Sigmoid colon (tissue), 7 donors: ENCODE measurements around the gene USB1. TPM values are rescaled to one million over a fixed set of nuclear protein-coding genes. Genes with fewer than 3 reads are reported as not detected.

Source experiments
- DNase-seq: peaks from one replicate; pipeline ENCODE4 v3.0.0-alpha.2; 2019
- H3K27ac ChIP-seq, 4 donors: fragments of 200-600 bp; sonication (generic); one replicate each; pipeline ENCODE4 v1.5.1; 2016 to 2019; ENCODE audit warnings: mild to moderate bottlenecking in 1 of 4
- H3K27me3 ChIP-seq, 3 donors: fragments of 200-600 bp; sonication (generic); one replicate each; pipeline ENCODE4 v1.5.1; 2019; ENCODE audit warnings: mild to moderate bottlenecking in 1 of 3
- H3K36me3 ChIP-seq, 4 donors: fragments of 200-600 bp; sonication (generic); one replicate each; pipeline ENCODE4 v1.5.1; 2016 to 2019
- H3K4me1 ChIP-seq, 4 donors: fragments of 200-600 bp; sonication (generic); one replicate each; pipeline ENCODE4 v1.5.1; 2017 to 2019
- H3K4me3 ChIP-seq, 4 donors: fragments of 200-600 bp; sonication (generic); one replicate each; pipeline ENCODE4 v1.5.1; 2017 to 2019; ENCODE audit warnings: mild to moderate bottlenecking in 2 of 4, moderate library complexity in 1 of 4
- H3K9me3 ChIP-seq, 4 donors: fragments of 200-600 bp in 3 of 4; sonication (generic) in 3 of 4; one replicate each; pipeline versions ENCODE4 v1.5.1 to v1.6.1; 2013 to 2019
- CTCF ChIP-seq, 4 experiments: fragments of 450-650 bp in 3 of 4; fragments of 200-600 bp in 1 of 4; IDR thresholded peaks; one replicate each; pipeline ENCODE4 v1.5.1; 2016 to 2019; ENCODE audit warnings: antibody characterized with exemption in 4 of 4, mild to moderate bottlenecking in 3 of 4, moderate library complexity in 2 of 4
- EP300 ChIP-seq, 4 donors: sonication (generic); formaldehyde crosslinking; IDR thresholded peaks; one replicate each; pipeline ENCODE4 v1.6.1; 2017; ENCODE audit warnings: antibody characterized with exemption in 4 of 4
- POLR2A ChIP-seq, 2 donors: fragments of 450-650 bp; IDR thresholded peaks; one replicate each; pipeline ENCODE4 v1.6.1; 2016; ENCODE audit warnings: antibody characterized with exemption in 2 of 2, mild to moderate bottlenecking in 2 of 2, moderate library complexity in 2 of 2
- POLR2AphosphoS5 ChIP-seq, 4 donors: sonication (generic); formaldehyde crosslinking; IDR thresholded peaks; one replicate each; pipeline ENCODE4 v1.6.1; 2017; ENCODE audit warnings: antibody characterized with exemption in 4 of 4
- WGBS, 2 donors: extraction: QIAGEN DNeasy Blood & Tissue Kit; methylation state at CpG; one replicate each; pipeline ENCODE4 v1.1.7; 2013; 5-methylcytosine and 5-hydroxymethylcytosine counted together
- intact Hi-C: fragments of 100-400 bp; cut with DNase I; formaldehyde crosslinking; loops from one replicate; pipeline ENCODE4 v1.15.1; 2023
- polyA plus RNA-seq, 3 donors: library from polyadenylated mRNA; stranded (reverse); fragments of 200-250 nt; gene quantifications; one replicate each; pipeline ENCODE4 v1.2.3, GENCODE V29; 2013
- total RNA-seq, 4 donors: library from RNA; depleted of rRNA; stranded (reverse); fragments of >200 nt; gene quantifications; one replicate each; pipeline ENCODE4 v1.1.0, GENCODE V29; 2016
- donor health status: healthy with polysubstance abuse.
- donor health status: Bipolar disorder and iron deficiency.
- donor health status: healthy.

USB1 gene
- total and polyA plus RNA-seq, 7 donors: 19.9 to 44.9 (median 36.6) TPM

GRCh38 chr16:58053682-58054005, 52.4 kb downstream of the USB1 start:
- Histone ChIP-seq H3K27ac (no peak overlapping the region), H3K4me3 (no peak overlapping the region), H3K4me1 (no peaks in the 10 kb centered on the region), H3K9me3 (no peaks in the 10 kb centered on the region), H3K36me3 (no peaks in the 10 kb centered on the region), H3K27me3 (no peaks in the 10 kb centered on the region)
- no peak for TF ChIP-seq POLR2A (IDR thresholded peaks at IDR 0.05)
- no peak for TF ChIP-seq CTCF (IDR thresholded peaks at IDR 0.05)
- TF ChIP-seq POLR2AphosphoS5 (IDR thresholded peaks at IDR 0.05): no peak
- no peak for TF ChIP-seq EP300 (IDR thresholded peaks at IDR 0.05)
- 94 to 95% methylated on average over 5 of the region's 5 CpGs for WGBS, 2 donors
- intact Hi-C loops: no loop called here
- no peak for DNase-seq

- H3K36me3 ChIP-seq: no peaks in the 10 kb centered on the region
- no peak overlapping the region for H3K27ac ChIP-seq
- no peaks in the 10 kb centered on the region for H3K9me3 ChIP-seq
- no peak overlapping the region for H3K4me3 ChIP-seq
- WGBS, 2 donors: 68 to 76% methylated on average over 10 of the region's 10 CpGs
- intact Hi-C loops: no loop called here
- DNase-seq: no peak
- TF ChIP-seq POLR2AphosphoS5 (IDR thresholded peaks at IDR 0.05) (no peak), CTCF (IDR thresholded peaks at IDR 0.05) (no peak), POLR2A (IDR thresholded peaks at IDR 0.05) (no peak), EP300 (IDR thresholded peaks at IDR 0.05) (no peak)
- H3K27me3 ChIP-seq: no peaks in the 10 kb centered on the region
- H3K4me1 ChIP-seq: no peaks in the 10 kb centered on the region
These were observed 53.1 kb downstream of the USB1 start for GRCh38 chr16:58054289-58054688.

GRCh38 chr16:58056580-58056979, 55.4 kb downstream of the USB1 start:
- WGBS, 2 donors: 82 to 84% methylated on average over 5 of the region's 5 CpGs
- H3K4me1 ChIP-seq: no peaks in the 10 kb centered on the region

GRCh38 chr16:58057121-58057520, 55.9 kb downstream of the USB1 start:
- Histone ChIP-seq H3K27ac (no peak overlapping the region), H3K36me3 (no peaks in the 10 kb centered on the region), H3K9me3 (no peaks in the 10 kb centered on the region), H3K27me3 (no peaks in the 10 kb centered on the region), H3K4me3 (no peak overlapping the region), H3K4me1 (no peaks in the 10 kb centered on the region)
- intact Hi-C loops: no loop called here
- TF ChIP-seq EP300 (IDR thresholded peaks at IDR 0.05) (no peak), POLR2AphosphoS5 (IDR thresholded peaks at IDR 0.05) (no peak), CTCF (IDR thresholded peaks at IDR 0.05) (no peak), POLR2A (IDR thresholded peaks at IDR 0.05) (no peak)
- DNase-seq: no peak
- WGBS, 2 donors: 71 to 78% methylated on average over 5 of the region's 5 CpGs

More at GRCh38 chr16:58056580-58056979, 55.4 kb downstream of the USB1 start:
- H3K9me3 ChIP-seq: no peaks in the 10 kb centered on the region
- H3K27ac ChIP-seq: no peak overlapping the region
- TF ChIP-seq POLR2A (IDR thresholded peaks at IDR 0.05): no peak
- TF ChIP-seq EP300 (IDR thresholded peaks at IDR 0.05): no peak
- no peak for TF ChIP-seq CTCF (IDR thresholded peaks at IDR 0.05)
- no peak for TF ChIP-seq POLR2AphosphoS5 (IDR thresholded peaks at IDR 0.05)
- H3K4me3 ChIP-seq: no peak overlapping the region
- no peak for DNase-seq
- no peaks in the 10 kb centered on the region for H3K27me3 ChIP-seq
- no peaks in the 10 kb centered on the region for H3K36me3 ChIP-seq
- intact Hi-C loops: no loop called here

- DNase-seq: no peak
- Histone ChIP-seq H3K4me1 (no peaks in the 10 kb centered on the region), H3K9me3 (no peaks in the 10 kb centered on the region), H3K27me3 (no peaks in the 10 kb centered on the region), H3K27ac (no peak overlapping the region), H3K36me3 (no peaks in the 10 kb centered on the region), H3K4me3 (no peak overlapping the region)
- intact Hi-C loops: no loop called here
- WGBS, 2 donors: 68 to 77% methylated on average over 3 of the region's 3 CpGs
- TF ChIP-seq CTCF (IDR thresholded peaks at IDR 0.05): no peak
- no peak for TF ChIP-seq POLR2AphosphoS5 (IDR thresholded peaks at IDR 0.05)
- no peak for TF ChIP-seq POLR2A (IDR thresholded peaks at IDR 0.05)
- no peak for TF ChIP-seq EP300 (IDR thresholded peaks at IDR 0.05)
These were observed 56.6 kb downstream of the USB1 start for GRCh38 chr16:58057784-58058183.
